22Rv1 (cell line): Measurements from ENCODE around the gene EHHADH.

Experiments used
- H3K27ac ChIP-seq: fragments of 450-650 bp; 2 replicates; pipeline ENCODE4 v1.5.1; 2017
- CTCF ChIP-seq: fragments of 450-650 bp; IDR thresholded peaks from 2 replicates; pipeline ENCODE4 v1.5.1; 2017; ENCODE audit warnings: mild to moderate bottlenecking
- ZFX ChIP-seq: fragments of 450-650 bp; IDR thresholded peaks from 2 replicates; pipeline ENCODE4 v1.6.1; 2017; ENCODE audit warnings: antibody characterized with exemption, borderline replicate concordance

Gene EHHADH

GRCh38 chr3:185199206-185199605 lies 54.6 kb downstream of the EHHADH start:
- H3K27ac ChIP-seq = no peak overlapping the region
- TF ChIP-seq ZFX = no peak
- TF ChIP-seq CTCF = no peak

GRCh38 chr3:185197068-185197467 lies 56.8 kb downstream of the EHHADH start:
- no peak for TF ChIP-seq CTCF
- TF ChIP-seq ZFX = no peak
- no peak overlapping the region for H3K27ac ChIP-seq

- TF ChIP-seq ZFX (no peak), CTCF (no peak)
- no peak overlapping the region for H3K27ac ChIP-seq
These were observed 58.2 kb downstream of the EHHADH start for GRCh38 chr3:185195652-185196051.

GRCh38 chr3:185188816-185189215 lies 65.0 kb downstream of the EHHADH start:
- TF ChIP-seq CTCF = no peak
- TF ChIP-seq ZFX = no peak
- H3K27ac ChIP-seq = no peak overlapping the region

- TF ChIP-seq ZFX = no peak
- H3K27ac ChIP-seq = no peak overlapping the region
These were observed 66.5 kb downstream of the EHHADH start for GRCh38 chr3:185187391-185187790.

- peak; percentile 85 for TF ChIP-seq CTCF
- TF ChIP-seq ZFX = no peak
- no peak overlapping the region for H3K27ac ChIP-seq
These were observed 77.0 kb downstream of the EHHADH start for GRCh38 chr3:185176750-185177359.

GRCh38 chr3:185175370-185175987 lies 78.4 kb downstream of the EHHADH start:
- H3K27ac ChIP-seq = no peak overlapping the region
- TF ChIP-seq ZFX = no peak
- TF ChIP-seq CTCF = no peak
